Kasumi-1 (cell line): ENCODE results near the gene MARCHF6.
"Not testable (repeated sequence)": the region's sequence is repeated elsewhere in the genome, so short reads cannot be mapped to it uniquely, and the experiment has no call there.

Experiments used
- DNase-seq, 2 experiments: peaks; one replicate each; lab custom pipeline; 2025; lab: John Stamatoyannopoulos, UW

Gene MARCHF6

GRCh38 chr5:10324518-10325370 lies 28.8 kb upstream of the MARCHF6 start:
- DNase-seq = no peak

- DNase-seq = no peak
Observed at GRCh38 chr5:10328323-10328722, 25.2 kb upstream of the MARCHF6 start.

- DNase-seq = no peak
Observed at GRCh38 chr5:10329446-10329819, 24.1 kb upstream of the MARCHF6 start.

- no peak for DNase-seq
Observed at GRCh38 chr5:10329820-10330481, 23.5 kb upstream of the MARCHF6 start.

- no peak for DNase-seq
Observed at GRCh38 chr5:10330511-10331230, 22.8 kb upstream of the MARCHF6 start.

- DNase-seq = no peak
Observed at GRCh38 chr5:10331341-10331796, 22.1 kb upstream of the MARCHF6 start.

GRCh38 chr5:10332301-10332700 lies 21.2 kb upstream of the MARCHF6 start:
- DNase-seq = no peak

GRCh38 chr5:10333154-10334006 lies 20.1 kb upstream of the MARCHF6 start:
- no peak for DNase-seq

- peak; percentile 33 to 34 for DNase-seq
Observed at GRCh38 chr5:10334831-10335230, 18.7 kb upstream of the MARCHF6 start.

GRCh38 chr5:10335711-10336470 lies 17.6 kb upstream of the MARCHF6 start:
- no peak for DNase-seq

GRCh38 chr5:10337107-10337506 lies 16.4 kb upstream of the MARCHF6 start:
- no peak for DNase-seq

- no peak for DNase-seq
Observed at GRCh38 chr5:10337986-10338385, 15.5 kb upstream of the MARCHF6 start.

GRCh38 chr5:10338686-10339057 lies 14.8 kb upstream of the MARCHF6 start:
- no peak for DNase-seq

GRCh38 chr5:10339058-10339811 lies 14.3 kb upstream of the MARCHF6 start:
- DNase-seq = no peak

- DNase-seq = no peak
Observed at GRCh38 chr5:10339958-10340357, 13.5 kb upstream of the MARCHF6 start.

GRCh38 chr5:10343486-10343885 lies 10.0 kb upstream of the MARCHF6 start:
- no peak for DNase-seq

- DNase-seq = not testable (repeated sequence)
Observed at GRCh38 chr5:10344461-10345106, 8.9 kb upstream of the MARCHF6 start.

GRCh38 chr5:10348258-10348657 lies 5.2 kb upstream of the MARCHF6 start:
- DNase-seq = no peak

GRCh38 chr5:10351199-10351905 lies 2.1 kb upstream of the MARCHF6 start:
- peak; percentile 30 to 40 for DNase-seq
